ENCODE results near the gene PROS1. TPM values are rescaled to one million over a fixed set of nuclear protein-coding genes. Genes with fewer than 3 reads are reported as not detected.

PROS1 gene
- polyA plus RNA-seq, 2 of the 4 experiments (the other 2 are of a cell fraction): 13.8 to 28.0 TPM

GRCh38 chr3:94001191-94001590 lies 27.5 kb upstream of the PROS1 start:
- Histone ChIP-seq H3K4me1 (no peaks in the 10 kb centered on the region), H3K27ac (no peak overlapping the region), H3K4me3 (no peak overlapping the region), H3K4me2 (no peak overlapping the region), H3K9me3 (no peaks in the 10 kb centered on the region)
- ATAC-seq (no peak), FAIRE-seq (no peak), DNase-seq (ENCODE audit: low read depth in 1 of 2, low spot score in 1 of 2) (no peak)
- POLR2A ChIA-PET: no interaction called here
- TF ChIP-seq HES2 (IDR thresholded peaks at IDR 0.05) (no peak), ZFP36 (IDR thresholded peaks at IDR 0.05; ENCODE audit: borderline replicate concordance, partially characterized antibody) (no peak)
- WGBS (ENCODE audit: missing lambda C conversion rate): 92% methylated on average over 1 of the region's 1 CpG
- CTCF ChIA-PET: interaction anchor here (1.1 kb wide), 1 partner anchor 37 kb away, joined by 3 read pairs; no protein-coding TSS in a partner anchor

- FAIRE-seq (no peak), DNase-seq (ENCODE audit: low read depth in 1 of 2, low spot score in 1 of 2) (no peak), ATAC-seq (no peak)
- Histone ChIP-seq H3K4me2 (no peak overlapping the region), H3K4me1 (no peaks in the 10 kb centered on the region), H3K27ac (no peak overlapping the region), H3K9me3 (no peaks in the 10 kb centered on the region), H3K4me3 (no peak overlapping the region)
- POLR2A ChIA-PET: interaction anchor here (1.2 kb wide), 1 partner anchor 14 kb away, joined by 7 read pairs; no protein-coding TSS in a partner anchor
- TF ChIP-seq KDM1A (IDR thresholded peaks at IDR 0.05; ENCODE audit: low read depth) (no peak), RCOR1 (IDR thresholded peaks at IDR 0.05; ENCODE audit: low read depth, low read length) (no peak), TFCP2L1 (CRISPR knock-in tag; IDR thresholded peaks at IDR 0.05) (no peak), POLR2A (IDR thresholded peaks at IDR 0.05; ENCODE audit: low read length) (no peak), MAX (IDR thresholded peaks at IDR 0.05) (no peak), FOSL2 (IDR thresholded peaks at IDR 0.05) (no peak), FOSL2 (CRISPR knock-in tag; IDR thresholded peaks at IDR 0.05) (no peak), SREBF2 (IDR thresholded peaks at IDR 0.05) (no peak), FOSB (CRISPR knock-in tag; IDR thresholded peaks at IDR 0.05) (no peak), USF2 (IDR thresholded peaks at IDR 0.05) (no peak)
- CTCF ChIA-PET: interaction anchor here (1.4 to 1.7 kb wide), 2 partner anchors 11 to 75 kb away, joined by 5 to 7 read pairs; no protein-coding TSS in a partner anchor
- WGBS (ENCODE audit: missing lambda C conversion rate): 73% methylated on average over 3 of the region's 3 CpGs
Measured at GRCh38 chr3:93994056-93994455, 20.4 kb upstream of the PROS1 start.

GRCh38 chr3:93992207-93992606 lies 18.5 kb upstream of the PROS1 start:
- H3K9me3 ChIP-seq: no peaks in the 10 kb centered on the region
- DNase-seq (ENCODE audit: low read depth in 1 of 2, low spot score in 1 of 2): no peak
- ChIA-PET CTCF (no interaction called here), POLR2A (no interaction called here)
- no peak for TF ChIP-seq JUNB (IDR thresholded peaks at IDR 0.05)
- no peak for TF ChIP-seq NPAS2 (CRISPR knock-in tag; IDR thresholded peaks at IDR 0.05; ENCODE audit: borderline replicate concordance)
- TF ChIP-seq E2F6 (IDR thresholded peaks at IDR 0.05; ENCODE audit: borderline replicate concordance, low read depth): no peak
- no peak for TF ChIP-seq ZNF302 (CRISPR knock-in tag; IDR thresholded peaks at IDR 0.05)
- TF ChIP-seq PHF8 (IDR thresholded peaks at IDR 0.05; ENCODE audit: borderline replicate concordance, low read depth): no peak
- no peak for TF ChIP-seq MAFK (IDR thresholded peaks at IDR 0.05; ENCODE audit: partially characterized antibody)
- TF ChIP-seq MAX (IDR thresholded peaks at IDR 0.05): no peak
- TF ChIP-seq CEBPB (IDR thresholded peaks at IDR 0.05): no peak
- no peak for TF ChIP-seq REST (IDR thresholded peaks at IDR 0.05)
- TF ChIP-seq NR3C1 (IDR thresholded peaks at IDR 0.05): no peak
- no peak for TF ChIP-seq FOSB (CRISPR knock-in tag; IDR thresholded peaks at IDR 0.05)
- TF ChIP-seq CHD2 (IDR thresholded peaks at IDR 0.05; ENCODE audit: low read length, partially characterized antibody): no peak
- no peak for TF ChIP-seq TFCP2L1 (CRISPR knock-in tag; IDR thresholded peaks at IDR 0.05)
- TF ChIP-seq EHMT2 (IDR thresholded peaks at IDR 0.05; ENCODE audit: low read depth): no peak
- H3K4me3 ChIP-seq: no peak overlapping the region
- FAIRE-seq: no peak
- H3K4me1 ChIP-seq: peaks cover 7% of the 10 kb centered on the region; the same call in 2 of the 3 replicates
- no peak overlapping the region for H3K27ac ChIP-seq
- ATAC-seq: no peak
- no peak overlapping the region for H3K4me2 ChIP-seq
- WGBS (ENCODE audit: missing lambda C conversion rate): 80% methylated on average over 3 of the region's 3 CpGs
